ENCODE measurements around the gene CABP2.
"Not testable (repeated sequence)": the region's sequence is repeated elsewhere in the genome, so short reads cannot be mapped to it uniquely, and the experiment has no call there.

Gene CABP2

GRCh38 chr11:67494371-67495233 lies 28.6 kb downstream of the CABP2 start:
- DNase-seq (ENCODE audit: low read depth), result no peak

DNA sequence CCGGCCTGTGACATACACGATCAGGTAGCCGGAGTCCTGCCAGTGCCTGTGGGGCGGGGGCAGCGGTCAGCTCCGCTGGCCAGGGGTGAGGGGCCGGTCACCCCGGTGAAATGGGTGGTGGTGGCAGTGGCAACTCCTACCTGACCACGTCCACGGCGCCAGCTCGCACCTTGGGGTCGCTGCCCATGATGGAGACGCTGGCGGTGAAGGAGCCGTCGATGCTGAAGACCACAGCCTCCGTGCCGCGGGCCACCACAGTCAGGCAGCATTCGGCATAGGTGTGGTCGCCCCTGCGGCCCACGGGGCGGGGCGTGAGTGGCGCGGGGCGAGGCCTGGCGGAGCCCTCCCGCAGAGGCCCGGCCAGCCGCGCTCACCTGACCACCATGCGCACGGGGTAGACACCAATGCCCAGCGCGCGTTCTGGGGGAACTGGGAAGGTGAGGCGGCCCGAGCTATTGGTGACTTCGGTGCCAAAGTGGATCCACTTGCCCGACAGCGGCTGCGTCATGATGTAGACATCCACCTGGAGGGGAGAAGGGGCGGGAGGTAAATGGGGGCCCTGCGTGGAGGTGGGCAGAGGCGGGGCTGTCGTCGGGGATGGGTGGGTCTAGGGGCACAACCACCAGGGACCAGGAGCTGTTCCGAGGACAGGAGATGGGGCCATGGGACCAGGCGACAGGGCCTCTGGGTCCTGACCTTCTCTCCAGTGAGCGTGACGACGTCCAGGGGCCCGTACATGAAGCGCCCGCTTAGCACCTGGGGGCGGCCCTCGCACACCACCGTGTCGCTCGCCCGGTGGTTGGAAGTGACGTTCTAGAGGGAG lies 29.5 kb downstream of the CABP2 start:
- no peak for DNase-seq (ENCODE audit: low read depth)

DNA sequence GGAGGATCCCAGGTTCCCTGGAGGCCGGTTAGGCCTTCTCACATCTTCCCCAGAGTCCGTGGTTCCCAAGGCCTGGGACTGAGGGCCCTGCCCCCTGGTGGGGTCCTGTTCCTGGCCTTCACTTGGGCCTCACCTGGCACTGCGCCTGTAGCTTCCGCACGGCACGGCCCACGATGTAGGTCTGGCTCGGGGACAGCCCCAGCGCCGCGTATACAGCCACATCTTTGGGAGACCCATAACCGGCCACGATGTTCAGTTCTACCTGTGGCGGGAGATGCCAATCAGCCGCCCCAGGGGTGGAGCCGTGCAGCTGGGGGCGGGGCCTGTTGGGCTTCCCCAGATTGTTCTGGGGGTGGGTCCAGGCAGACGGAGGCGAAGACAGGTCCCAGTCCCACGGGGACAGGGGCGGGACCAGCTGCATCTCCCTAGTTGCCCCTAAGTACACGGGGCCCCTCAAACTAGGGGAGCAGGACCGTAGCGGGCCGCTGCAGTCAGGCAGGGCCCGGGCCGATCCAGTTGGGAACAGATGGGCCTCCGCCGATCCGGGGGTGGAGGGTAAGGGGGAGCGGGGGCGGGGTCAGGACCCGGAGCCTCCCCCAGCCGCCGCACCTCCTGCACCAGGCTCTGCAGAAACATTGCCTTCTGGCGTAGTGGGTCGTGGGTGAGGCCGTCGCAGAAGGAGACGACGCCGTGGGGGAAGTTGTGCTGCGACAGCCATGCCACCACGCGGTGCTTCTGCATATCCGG lies 30.3 kb downstream of the CABP2 start:
- no peak for DNase-seq (ENCODE audit: low read depth)

GRCh38 chr11:67492069-67492727 lies 31.0 kb downstream of the CABP2 start:
- no peak for DNase-seq (ENCODE audit: low read depth)

DNA sequence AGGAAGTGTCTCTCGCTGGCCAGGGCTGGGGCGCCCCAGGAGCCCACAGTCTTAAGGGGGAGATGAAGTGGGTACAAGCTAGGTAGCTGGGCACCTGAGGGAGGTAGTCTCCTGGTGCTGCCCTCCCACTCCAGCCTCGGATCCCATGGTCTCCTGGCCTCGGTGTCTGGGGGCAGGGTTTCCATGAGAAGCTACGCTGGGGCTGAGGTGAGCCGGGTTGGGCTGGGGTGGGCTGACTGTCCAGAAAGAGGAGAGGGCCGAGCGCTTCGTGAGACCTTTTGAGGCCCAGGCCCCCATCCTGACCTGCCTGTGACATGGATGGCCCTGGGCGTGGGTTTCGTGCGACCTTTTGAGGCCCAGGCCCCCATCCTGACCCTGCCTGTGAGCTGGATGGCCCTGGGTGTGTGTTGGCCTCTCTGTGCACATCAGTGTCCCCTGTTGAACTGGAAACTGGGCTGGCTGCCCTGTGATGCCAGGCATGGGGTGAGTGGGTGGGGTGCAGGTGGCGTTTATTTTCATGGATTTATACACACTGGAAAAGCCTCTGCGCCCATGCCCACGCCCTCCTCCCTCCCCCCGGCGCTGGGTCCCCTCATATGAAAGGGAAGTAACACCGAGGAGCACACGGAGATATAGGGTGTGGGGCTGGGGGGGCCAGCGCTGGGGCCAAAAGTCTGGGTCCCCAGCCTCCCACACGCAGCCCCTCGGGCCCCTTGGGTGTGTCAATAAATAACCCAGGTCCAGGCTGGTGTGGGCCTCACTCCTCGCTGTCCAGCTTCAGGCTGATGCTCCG lies 31.8 kb downstream of the CABP2 start:
- DNase-seq (ENCODE audit: low read depth), result no peak

- no peak for DNase-seq (ENCODE audit: low read depth)
Observed at GRCh38 chr11:67490727-67491065, 32.5 kb downstream of the CABP2 start.

GRCh38 chr11:67489885-67490726 lies 33.1 kb downstream of the CABP2 start:
- DNase-seq (ENCODE audit: low read depth), result no peak

DNA sequence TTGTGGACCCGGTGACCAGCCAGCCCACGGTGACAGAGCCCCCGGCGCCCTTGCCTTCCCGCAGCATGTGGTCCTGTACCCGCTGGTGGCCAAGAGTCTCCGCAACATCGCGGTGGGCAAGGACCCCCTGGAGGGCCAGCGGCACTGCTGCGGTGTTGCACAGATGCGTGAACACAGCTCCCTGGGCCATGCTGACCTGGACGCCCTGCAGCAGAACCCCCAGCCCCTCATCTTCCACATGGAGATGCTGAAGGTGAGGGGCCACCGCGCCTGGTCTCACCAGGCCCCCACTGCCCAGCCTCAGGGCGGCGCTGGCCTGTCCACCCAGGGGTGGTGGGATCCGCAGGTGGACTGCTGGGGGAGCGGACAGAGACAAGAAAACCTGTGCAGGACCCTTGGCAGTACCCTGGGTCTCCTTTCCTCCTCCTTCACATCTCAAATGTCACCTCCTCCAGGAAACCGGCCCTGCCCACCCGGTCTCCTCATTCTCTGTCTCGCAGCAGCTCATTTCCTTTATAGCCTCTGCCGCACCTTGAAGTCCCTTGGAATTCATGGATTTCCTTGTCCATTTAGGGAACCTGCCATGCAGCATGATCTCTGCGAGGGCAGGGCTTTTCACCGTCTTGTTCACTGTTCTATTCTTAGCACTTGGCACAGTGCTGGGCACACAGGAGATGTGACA lies 33.9 kb downstream of the CABP2 start:
- DNase-seq (ENCODE audit: low read depth), result no peak

GRCh38 chr11:67486481-67487195 lies 36.6 kb downstream of the CABP2 start:
- no peak for DNase-seq (ENCODE audit: low read depth)

- DNase-seq (ENCODE audit: low read depth), result not testable (repeated sequence)
Observed at GRCh38 chr11:67485873-67486361, 37.3 kb downstream of the CABP2 start.

GRCh38 chr11:67484847-67485311 lies 38.4 kb downstream of the CABP2 start:
- DNase-seq (ENCODE audit: low read depth), result no peak

GRCh38 chr11:67483831-67484665 lies 39.2 kb downstream of the CABP2 start:
- DNase-seq (ENCODE audit: low read depth), result no peak

GRCh38 chr11:67482827-67483798 lies 40.1 kb downstream of the CABP2 start, which contains the start of gene AIP:
TSS of gene AIP (plus strand) at chr11:67483026. CDS start at chr11:67483159, 133 bp downstream.
- peak; percentile 90 for DNase-seq (ENCODE audit: low read depth)

GRCh38 chr11:67482275-67482826 lies 40.9 kb downstream of the CABP2 start:
- DNase-seq (ENCODE audit: low read depth), result no peak

DNA sequence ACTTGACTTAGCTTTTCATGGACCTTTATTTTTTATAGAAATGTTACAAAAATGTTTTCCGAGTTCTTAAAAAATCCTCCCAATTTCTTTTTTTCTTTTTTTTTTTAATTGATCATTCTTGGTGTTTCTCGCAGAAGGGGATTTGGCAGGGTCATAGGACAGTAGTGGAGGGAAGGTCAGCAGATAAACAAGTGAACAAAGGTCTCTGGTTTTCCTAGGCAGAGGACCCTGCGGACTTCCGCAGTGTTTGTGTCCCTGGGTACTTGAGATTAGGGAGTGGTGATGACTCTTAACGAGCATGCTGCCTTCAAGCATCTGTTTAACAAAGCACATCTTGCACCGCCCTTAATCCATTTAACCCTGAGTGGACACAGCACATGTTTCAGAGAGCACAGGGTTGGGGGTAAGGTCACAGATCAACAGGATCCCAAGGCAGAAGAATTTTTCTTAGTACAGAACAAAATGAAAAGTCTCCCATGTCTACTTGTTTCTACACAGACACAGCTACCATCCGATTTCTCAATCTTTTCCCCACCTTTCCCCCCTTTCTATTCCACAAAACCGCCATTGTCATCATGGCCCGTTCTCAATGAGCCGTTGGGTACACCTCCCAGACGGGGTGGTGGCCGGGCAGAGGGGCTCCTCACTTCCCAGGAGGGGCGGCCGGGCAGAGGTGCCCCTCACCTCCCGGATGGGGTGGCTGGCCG lies 45.7 kb downstream of the CABP2 start:
- not testable (repeated sequence) for DNase-seq (ENCODE audit: low read depth)

All from stimulated activated CD8-positive, alpha-beta memory T cell treated with anti-CD3 and anti-CD28 coated beads, Interleukin-12 subunit alpha, Interleukin-12 subunit beta, amount 100 ng/mL, for 4 hours (primary cell).